ENCODE measurements around the gene MED13. TPM values are rescaled to one million over a fixed set of nuclear protein-coding genes. Genes with fewer than 3 reads are reported as not detected.
"Not testable (repeated sequence)": the region's sequence is repeated elsewhere in the genome, so short reads cannot be mapped to it uniquely, and the experiment has no call there.

MED13 gene
- total RNA-seq, 1 donor from 2014 or later = 29.0 TPM

DNA sequence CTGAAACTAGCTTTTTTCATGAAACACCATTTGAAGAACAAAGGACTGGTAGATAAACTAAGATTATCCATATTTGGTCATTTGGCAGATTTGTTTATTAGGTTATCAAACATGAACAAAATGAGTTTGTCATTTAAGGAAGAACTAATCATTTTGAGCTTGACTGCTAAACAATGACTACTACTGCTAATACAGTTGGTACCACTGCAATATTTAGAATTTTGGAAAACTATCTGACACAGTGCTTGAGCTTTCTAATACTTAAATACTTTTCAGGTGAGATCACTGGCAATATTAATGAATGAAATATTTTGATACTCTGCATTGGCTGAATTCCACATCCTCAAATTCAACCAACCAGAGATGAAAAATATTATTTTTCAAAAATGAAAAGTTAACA, 47.2 kb downstream of the MED13 start:
- peaks cover 9% of the 10 kb centered on the region for H3K4me1 ChIP-seq
- H3K36me3 ChIP-seq = peaks cover 60% of the 10 kb centered on the region
- no peak overlapping the region for H3K4me3 ChIP-seq
- H3K9me3 ChIP-seq (replicated peaks) = no peaks in the 10 kb centered on the region
- H3K27ac ChIP-seq (replicated peaks) = no peak overlapping the region
- TF ChIP-seq, protein P1, sequence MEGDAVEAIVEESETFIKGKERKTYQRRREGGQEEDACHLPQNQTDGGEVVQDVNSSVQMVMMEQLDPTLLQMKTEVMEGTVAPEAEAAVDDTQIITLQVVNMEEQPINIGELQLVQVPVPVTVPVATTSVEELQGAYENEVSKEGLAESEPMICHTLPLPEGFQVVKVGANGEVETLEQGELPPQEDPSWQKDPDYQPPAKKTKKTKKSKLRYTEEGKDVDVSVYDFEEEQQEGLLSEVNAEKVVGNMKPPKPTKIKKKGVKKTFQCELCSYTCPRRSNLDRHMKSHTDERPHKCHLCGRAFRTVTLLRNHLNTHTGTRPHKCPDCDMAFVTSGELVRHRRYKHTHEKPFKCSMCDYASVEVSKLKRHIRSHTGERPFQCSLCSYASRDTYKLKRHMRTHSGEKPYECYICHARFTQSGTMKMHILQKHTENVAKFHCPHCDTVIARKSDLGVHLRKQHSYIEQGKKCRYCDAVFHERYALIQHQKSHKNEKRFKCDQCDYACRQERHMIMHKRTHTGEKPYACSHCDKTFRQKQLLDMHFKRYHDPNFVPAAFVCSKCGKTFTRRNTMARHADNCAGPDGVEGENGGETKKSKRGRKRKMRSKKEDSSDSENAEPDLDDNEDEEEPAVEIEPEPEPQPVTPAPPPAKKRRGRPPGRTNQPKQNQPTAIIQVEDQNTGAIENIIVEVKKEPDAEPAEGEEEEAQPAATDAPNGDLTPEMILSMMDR (IDR thresholded peaks at IDR 0.05; ENCODE audit: borderline replicate concordance) = no peak
- DNase-seq = no peak
- intact Hi-C loops (cut with micrococcal nuclease) = no loop called here
- no peaks in the 10 kb centered on the region for H3K27me3 ChIP-seq (ENCODE audit: low read depth)

DNA sequence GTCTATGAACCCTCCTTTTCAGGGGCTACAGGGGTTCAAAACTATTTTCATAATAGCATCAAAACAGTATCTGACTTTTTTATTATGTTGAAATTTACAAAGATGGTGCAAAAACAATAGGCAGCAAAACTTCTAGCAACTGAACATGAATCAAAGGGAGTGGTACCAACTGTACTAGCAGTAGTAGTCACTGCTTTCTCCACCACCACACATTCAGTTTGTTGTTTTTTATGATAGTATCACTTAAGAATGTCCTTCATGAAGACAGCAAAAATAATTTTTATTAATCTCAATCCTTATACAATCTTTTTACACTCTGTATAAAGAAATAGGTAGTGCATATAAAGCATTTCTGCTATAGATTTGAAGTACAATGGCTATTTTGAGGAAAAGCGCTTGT, 47.6 kb downstream of the MED13 start:
- intact Hi-C loops (cut with micrococcal nuclease) = no loop called here
- no peak overlapping the region for H3K4me3 ChIP-seq
- peaks cover 9% of the 10 kb centered on the region for H3K4me1 ChIP-seq
- no peaks in the 10 kb centered on the region for H3K9me3 ChIP-seq (replicated peaks)
- DNase-seq = no peak
- TF ChIP-seq, protein P1 (IDR thresholded peaks at IDR 0.05; ENCODE audit: borderline replicate concordance) = no peak
- H3K27me3 ChIP-seq (ENCODE audit: low read depth) = no peaks in the 10 kb centered on the region
- H3K36me3 ChIP-seq = peaks cover 60% of the 10 kb centered on the region
- H3K27ac ChIP-seq (replicated peaks) = no peak overlapping the region

DNA sequence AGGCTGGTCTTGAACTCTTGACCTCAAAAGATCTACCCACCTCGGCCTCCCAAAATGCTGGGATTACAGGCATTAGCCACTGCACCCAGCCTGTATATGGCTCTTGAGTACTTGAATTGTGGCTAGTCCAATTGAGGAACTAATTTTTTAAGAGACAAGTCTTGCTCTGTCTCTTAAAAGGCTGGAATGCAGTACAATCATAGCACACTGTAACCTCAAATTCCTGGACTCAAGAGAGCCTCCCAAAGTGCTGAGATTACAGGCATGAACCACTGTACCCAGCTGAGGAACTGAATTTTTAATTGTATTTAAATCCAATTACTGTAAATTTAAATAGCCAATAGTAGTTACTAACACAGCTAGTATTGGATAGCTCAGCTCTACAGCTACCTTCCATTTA, 50.6 kb downstream of the MED13 start:
- Histone ChIP-seq H3K36me3 (peaks cover 67% of the 10 kb centered on the region), H3K27ac (replicated peaks) (no peak overlapping the region), H3K4me1 (peaks cover 9% of the 10 kb centered on the region), H3K27me3 (ENCODE audit: low read depth) (no peaks in the 10 kb centered on the region), H3K4me3 (no peak overlapping the region), H3K9me3 (replicated peaks) (no peaks in the 10 kb centered on the region)
- no peak for DNase-seq
- intact Hi-C loops (cut with micrococcal nuclease) = no loop called here
- TF ChIP-seq, protein P1 (IDR thresholded peaks at IDR 0.05; ENCODE audit: borderline replicate concordance) = no peak

DNA sequence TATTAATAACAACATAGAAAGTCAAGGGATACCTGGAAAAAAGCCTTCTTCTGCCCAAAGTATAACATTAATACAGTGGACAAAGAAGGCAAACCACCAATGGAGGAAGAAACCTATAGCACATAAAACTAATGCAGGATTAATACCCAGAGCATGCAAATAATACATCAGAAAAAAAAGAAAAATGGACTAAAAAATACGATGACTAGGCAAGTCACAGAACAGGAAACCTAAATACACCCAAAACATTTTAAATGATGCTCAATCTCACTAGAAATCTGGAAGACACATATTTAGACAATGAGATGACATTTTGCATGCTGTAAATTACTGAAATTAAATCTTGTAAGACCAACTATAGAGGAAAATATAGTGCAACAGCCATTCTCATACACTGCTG, 55.9 kb downstream of the MED13 start:
- Histone ChIP-seq H3K4me3 (no peak overlapping the region), H3K9me3 (replicated peaks) (no peaks in the 10 kb centered on the region), H3K36me3 (peaks cover 72% of the 10 kb centered on the region), H3K27ac (replicated peaks) (no peak overlapping the region), H3K27me3 (ENCODE audit: low read depth) (no peaks in the 10 kb centered on the region), H3K4me1 (peaks cover 6% of the 10 kb centered on the region)
- no peak for DNase-seq
- TF ChIP-seq, protein P1 (IDR thresholded peaks at IDR 0.05; ENCODE audit: borderline replicate concordance) = no peak
- intact Hi-C loops (cut with micrococcal nuclease) = no loop called here

- intact Hi-C loops (cut with micrococcal nuclease) = no loop called here
- no peak for DNase-seq
- H3K4me1 ChIP-seq = peaks cover 6% of the 10 kb centered on the region
- no peaks in the 10 kb centered on the region for H3K9me3 ChIP-seq (replicated peaks)
- no peak overlapping the region for H3K4me3 ChIP-seq
- TF ChIP-seq, protein P1 (IDR thresholded peaks at IDR 0.05; ENCODE audit: borderline replicate concordance) = no peak
- no peaks in the 10 kb centered on the region for H3K27me3 ChIP-seq (ENCODE audit: low read depth)
- peaks cover 62% of the 10 kb centered on the region for H3K36me3 ChIP-seq
- H3K27ac ChIP-seq (replicated peaks) = no peak overlapping the region
Measured at GRCh38 chr17:62008294-62008693, 56.8 kb downstream of the MED13 start.

DNA sequence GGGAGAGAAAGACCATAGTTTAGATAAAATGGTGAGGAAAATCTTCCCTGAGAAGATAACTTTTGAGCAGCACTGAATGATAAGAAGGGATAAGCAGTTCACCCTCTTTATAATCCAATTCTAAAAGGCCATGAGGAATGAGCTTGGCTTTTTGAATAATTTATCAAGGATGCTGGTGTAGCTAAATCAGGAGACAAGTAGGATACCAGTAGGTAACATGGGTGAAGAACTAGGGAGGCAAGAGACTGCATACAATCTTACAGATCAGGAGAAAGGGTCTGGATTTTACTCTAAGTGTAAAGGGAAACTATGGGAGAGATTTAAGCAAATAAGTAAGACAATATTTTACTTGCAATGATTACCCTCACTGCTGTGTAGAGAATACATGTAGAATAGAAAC, 60.7 kb downstream of the MED13 start:
- H3K36me3 ChIP-seq = peaks cover 32% of the 10 kb centered on the region
- H3K4me1 ChIP-seq = peaks cover 14% of the 10 kb centered on the region
- DNase-seq = no peak
- TF ChIP-seq, protein P1 (IDR thresholded peaks at IDR 0.05; ENCODE audit: borderline replicate concordance) = no peak
- no peak overlapping the region for H3K4me3 ChIP-seq
- H3K27ac ChIP-seq (replicated peaks) = no peak overlapping the region
- H3K27me3 ChIP-seq (ENCODE audit: low read depth) = no peaks in the 10 kb centered on the region
- no peaks in the 10 kb centered on the region for H3K9me3 ChIP-seq (replicated peaks)
- intact Hi-C loops (cut with micrococcal nuclease) = no loop called here

- peaks cover 20% of the 10 kb centered on the region for H3K36me3 ChIP-seq
Measured at GRCh38 chr17:62003141-62003540, 61.9 kb downstream of the MED13 start.

More at GRCh38 chr17:62003141-62003540, 61.9 kb downstream of the MED13 start:
- H3K27me3 ChIP-seq (ENCODE audit: low read depth); intact Hi-C loops (cut with micrococcal nuclease); H3K9me3 ChIP-seq (replicated peaks); H3K4me3 ChIP-seq; DNase-seq; H3K27ac ChIP-seq (replicated peaks): not testable (repeated sequence)
- peaks cover 14% of the 10 kb centered on the region for H3K4me1 ChIP-seq

Data from left ventricle myocardium inferior (tissue), 1 donor.